Prostate gland (tissue), 2 donors: ENCODE measurements around the gene EHD3. TPM values are rescaled to one million over a fixed set of nuclear protein-coding genes. Genes with fewer than 3 reads are reported as not detected.
"Not testable (repeated sequence)": the region's sequence is repeated elsewhere in the genome, so short reads cannot be mapped to it uniquely, and the experiment has no call there.

Experiments used
- DNase-seq: peaks from one replicate; pipeline ENCODE4 v3.0.0-alpha.2; 2019; ENCODE audit warnings: low spot score
- H3K27ac ChIP-seq, 2 donors: fragments of 200-600 bp; sonication (generic); 2 replicates each; pipeline ENCODE4 v1.5.1; 2017 to 2019
- H3K27me3 ChIP-seq: fragments of 200-600 bp; sonication (generic); replicated peaks from 2 replicates; pipeline ENCODE4 v1.5.1; 2019; ENCODE audit not compliant: insufficient read depth
- H3K36me3 ChIP-seq, 2 donors: fragments of 200-600 bp; sonication (generic); 1 replicate in 1 of 2; 2 replicates in 1 of 2; pipeline versions ENCODE4 v1.5.1 to v1.8.1; 2017 to 2019
- H3K4me1 ChIP-seq: fragments of 200-600 bp; sonication (generic); replicated peaks from 2 replicates; pipeline ENCODE4 v1.5.1; 2019
- H3K4me3 ChIP-seq, 2 donors: fragments of 200-600 bp; sonication (generic); 2 replicates each; pipeline ENCODE4 v1.5.1; 2017 to 2019
- H3K9me3 ChIP-seq: fragments of 200-600 bp; sonication (generic); 2 replicates; pipeline ENCODE4 v1.5.1; 2017
- POLR2A ChIP-seq: fragments of 450-650 bp; IDR thresholded peaks from one replicate; pipeline ENCODE4 v1.6.1; 2016; ENCODE audit warnings: antibody characterized with exemption, mild to moderate bottlenecking
- POLR2AphosphoS5 ChIP-seq: sonication (generic); formaldehyde crosslinking; IDR thresholded peaks from one replicate; pipeline ENCODE4 v1.6.1; 2017; ENCODE audit warnings: antibody characterized with exemption
- WGBS: methylation state at CpG from one replicate; pipeline ENCODE4 v1.1.5; 2018; 5-methylcytosine and 5-hydroxymethylcytosine counted together
- intact Hi-C: fragments of 100-400 bp; cut with DNase I; formaldehyde crosslinking; loops from one replicate; pipeline ENCODE4 v1.14.2; 2022
- total RNA-seq, 2 donors: library from RNA; depleted of rRNA; stranded (reverse); fragments of >200 nt; gene quantifications; one replicate each; pipeline ENCODE4 v1.1.0, GENCODE V29; 2016
- TF ChIP-seq, protein P1 (sequence below), 4 experiments: fragments of 200-600 bp in 2 of 4; fragments of 450-650 bp in 2 of 4; sonication (generic) in 2 of 4; IDR thresholded peaks; 1 replicate in 3 of 4; 2 replicates in 1 of 4; pipeline ENCODE4 v1.5.1; 2016 to 2019; ENCODE audit warnings: antibody characterized with exemption in 4 of 4, mild to moderate bottlenecking in 2 of 4, moderate library complexity in 2 of 4

Gene EHD3
- total RNA-seq, 2 donors from 2014 or later = 7.2 to 7.9 TPM

DNA sequence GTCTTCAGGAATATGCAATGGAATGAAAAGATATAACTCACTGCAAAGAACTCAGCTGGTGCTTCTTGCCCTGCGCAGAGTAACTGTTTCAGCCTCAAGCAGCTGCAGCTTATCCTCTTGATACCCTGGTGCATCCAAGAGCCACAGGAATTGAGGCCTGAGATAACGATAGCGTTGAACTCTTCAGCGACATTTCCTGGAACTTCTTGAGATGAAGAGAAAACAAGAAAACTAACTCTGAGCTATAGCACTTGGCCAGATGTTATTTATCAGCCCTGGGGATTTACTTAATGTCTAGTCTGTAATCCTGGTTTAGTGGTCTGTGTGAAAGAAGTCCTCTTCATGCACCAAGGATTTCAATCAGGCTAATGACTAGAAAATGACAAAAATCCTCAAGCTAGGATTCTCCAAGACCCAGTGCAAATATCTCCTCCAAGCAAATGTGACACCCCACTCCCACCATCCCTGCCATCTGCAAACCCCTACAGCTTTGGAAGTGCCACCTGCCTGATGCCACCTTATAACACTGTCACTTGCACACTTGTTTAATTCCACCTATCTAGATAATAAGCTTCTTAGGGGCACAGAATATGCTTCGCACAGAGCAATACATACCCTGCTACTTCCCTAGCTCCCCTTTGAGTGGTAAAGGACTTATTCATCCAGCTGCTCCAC lies 40.6 kb downstream of the EHD3 start:
- 74% methylated on average over 5 of the region's 5 CpGs for WGBS
- no peak for DNase-seq

DNA sequence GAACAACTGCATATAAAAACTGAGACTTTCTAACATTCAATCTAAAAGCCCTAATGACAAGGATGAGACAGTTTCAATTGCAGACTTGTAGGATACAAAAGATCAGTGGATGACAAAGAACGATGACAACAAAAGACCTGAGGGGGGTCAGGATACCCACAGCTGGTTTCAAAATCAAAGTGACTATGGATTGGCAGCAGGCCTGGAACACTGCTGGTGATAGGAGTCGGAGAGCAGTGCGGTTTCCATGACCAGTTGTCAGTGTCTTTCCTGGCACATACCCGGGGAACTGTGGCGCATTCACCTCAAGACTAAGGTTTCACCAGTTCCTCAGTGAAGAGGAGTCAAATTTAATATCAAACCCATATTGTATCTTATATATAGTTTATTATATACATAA lies 42.0 kb downstream of the EHD3 start:
- Histone ChIP-seq H3K27me3 (no peaks in the 10 kb centered on the region), H3K4me3 (no peak overlapping the region), H3K9me3 (no peaks in the 10 kb centered on the region), H3K4me1 (no peaks in the 10 kb centered on the region), H3K27ac (no peak overlapping the region), H3K36me3 (no peaks in the 10 kb centered on the region)
- WGBS = 76% methylated on average over 5 of the region's 5 CpGs
- TF ChIP-seq, protein P1, sequence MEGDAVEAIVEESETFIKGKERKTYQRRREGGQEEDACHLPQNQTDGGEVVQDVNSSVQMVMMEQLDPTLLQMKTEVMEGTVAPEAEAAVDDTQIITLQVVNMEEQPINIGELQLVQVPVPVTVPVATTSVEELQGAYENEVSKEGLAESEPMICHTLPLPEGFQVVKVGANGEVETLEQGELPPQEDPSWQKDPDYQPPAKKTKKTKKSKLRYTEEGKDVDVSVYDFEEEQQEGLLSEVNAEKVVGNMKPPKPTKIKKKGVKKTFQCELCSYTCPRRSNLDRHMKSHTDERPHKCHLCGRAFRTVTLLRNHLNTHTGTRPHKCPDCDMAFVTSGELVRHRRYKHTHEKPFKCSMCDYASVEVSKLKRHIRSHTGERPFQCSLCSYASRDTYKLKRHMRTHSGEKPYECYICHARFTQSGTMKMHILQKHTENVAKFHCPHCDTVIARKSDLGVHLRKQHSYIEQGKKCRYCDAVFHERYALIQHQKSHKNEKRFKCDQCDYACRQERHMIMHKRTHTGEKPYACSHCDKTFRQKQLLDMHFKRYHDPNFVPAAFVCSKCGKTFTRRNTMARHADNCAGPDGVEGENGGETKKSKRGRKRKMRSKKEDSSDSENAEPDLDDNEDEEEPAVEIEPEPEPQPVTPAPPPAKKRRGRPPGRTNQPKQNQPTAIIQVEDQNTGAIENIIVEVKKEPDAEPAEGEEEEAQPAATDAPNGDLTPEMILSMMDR (IDR thresholded peaks at IDR 0.05) = no peak
- TF ChIP-seq POLR2A (no peak), POLR2AphosphoS5 (no peak)
- no peak for DNase-seq
- intact Hi-C loops = no loop called here

More for the DNA sequence above, 40.6 kb downstream of the EHD3 start:
- Histone ChIP-seq H3K36me3 (no peaks in the 10 kb centered on the region), H3K27ac (no peak overlapping the region), H3K4me3 (no peak overlapping the region), H3K9me3 (no peaks in the 10 kb centered on the region), H3K4me1 (no peaks in the 10 kb centered on the region), H3K27me3 (no peaks in the 10 kb centered on the region)
- intact Hi-C loops = no loop called here
- TF ChIP-seq, protein P1 (IDR thresholded peaks at IDR 0.05) = no peak
- TF ChIP-seq POLR2A = no peak
- no peak for TF ChIP-seq POLR2AphosphoS5

DNA sequence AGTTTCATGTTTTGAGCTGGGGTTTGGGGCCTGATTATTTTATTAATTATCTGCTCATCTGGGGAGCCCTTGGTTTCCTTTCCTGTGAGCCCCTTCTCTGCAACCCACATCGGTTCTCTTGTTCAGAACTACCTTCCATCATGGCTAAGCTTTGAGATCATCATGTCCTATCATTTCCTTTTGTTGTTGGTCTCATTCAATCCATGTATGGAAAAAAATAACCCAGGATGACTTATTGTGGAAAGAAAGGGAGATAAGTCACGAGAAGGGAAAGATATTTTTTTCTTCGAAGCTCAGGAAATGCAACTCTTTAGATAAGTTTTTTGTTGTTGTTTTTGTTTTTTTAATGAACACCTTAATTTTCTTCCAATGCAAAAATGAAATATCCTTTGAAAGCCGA lies 43.7 kb downstream of the EHD3 start:
- intact Hi-C loops = no loop called here
- no peak overlapping the region for H3K27ac ChIP-seq
- 94% methylated on average over 4 of the region's 4 CpGs for WGBS
- H3K27me3 ChIP-seq = no peaks in the 10 kb centered on the region
- TF ChIP-seq POLR2AphosphoS5 = no peak
- TF ChIP-seq, protein P1 (IDR thresholded peaks at IDR 0.05) = no peak
- TF ChIP-seq POLR2A = no peak
- H3K9me3 ChIP-seq = no peaks in the 10 kb centered on the region
- no peaks in the 10 kb centered on the region for H3K4me1 ChIP-seq
- H3K36me3 ChIP-seq = no peaks in the 10 kb centered on the region
- DNase-seq = no peak
- no peak overlapping the region for H3K4me3 ChIP-seq

DNA sequence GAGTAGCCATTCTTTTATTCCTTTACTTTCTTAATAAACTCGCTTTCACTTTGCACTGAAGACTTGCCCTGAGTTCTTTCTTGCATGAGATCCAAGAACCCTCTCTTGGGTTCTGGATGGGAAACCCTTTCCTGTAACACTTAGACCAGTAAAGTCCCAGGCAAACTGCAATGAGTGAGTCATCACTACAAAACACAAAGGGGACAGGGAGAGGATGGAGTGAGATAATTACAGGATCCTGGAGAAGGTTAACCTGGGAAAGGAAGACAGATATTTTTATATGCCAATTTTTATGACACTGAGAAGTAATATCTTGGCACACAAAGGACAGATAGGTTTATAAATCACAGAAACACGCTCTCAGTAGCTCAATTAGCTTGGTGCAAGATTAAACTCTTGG lies 48.7 kb downstream of the EHD3 start:
- intact Hi-C loops = no loop called here
- H3K4me1 ChIP-seq = no peaks in the 10 kb centered on the region
- TF ChIP-seq POLR2AphosphoS5 = no peak
- TF ChIP-seq, protein P1 (IDR thresholded peaks at IDR 0.05) = no peak
- TF ChIP-seq POLR2A = no peak
- H3K9me3 ChIP-seq = no peaks in the 10 kb centered on the region
- H3K4me3 ChIP-seq = no peak overlapping the region
- no peak overlapping the region for H3K27ac ChIP-seq
- H3K36me3 ChIP-seq = no peaks in the 10 kb centered on the region
- 73% methylated on average over 2 of the region's 2 CpGs for WGBS
- H3K27me3 ChIP-seq = no peaks in the 10 kb centered on the region
- DNase-seq = no peak

DNA sequence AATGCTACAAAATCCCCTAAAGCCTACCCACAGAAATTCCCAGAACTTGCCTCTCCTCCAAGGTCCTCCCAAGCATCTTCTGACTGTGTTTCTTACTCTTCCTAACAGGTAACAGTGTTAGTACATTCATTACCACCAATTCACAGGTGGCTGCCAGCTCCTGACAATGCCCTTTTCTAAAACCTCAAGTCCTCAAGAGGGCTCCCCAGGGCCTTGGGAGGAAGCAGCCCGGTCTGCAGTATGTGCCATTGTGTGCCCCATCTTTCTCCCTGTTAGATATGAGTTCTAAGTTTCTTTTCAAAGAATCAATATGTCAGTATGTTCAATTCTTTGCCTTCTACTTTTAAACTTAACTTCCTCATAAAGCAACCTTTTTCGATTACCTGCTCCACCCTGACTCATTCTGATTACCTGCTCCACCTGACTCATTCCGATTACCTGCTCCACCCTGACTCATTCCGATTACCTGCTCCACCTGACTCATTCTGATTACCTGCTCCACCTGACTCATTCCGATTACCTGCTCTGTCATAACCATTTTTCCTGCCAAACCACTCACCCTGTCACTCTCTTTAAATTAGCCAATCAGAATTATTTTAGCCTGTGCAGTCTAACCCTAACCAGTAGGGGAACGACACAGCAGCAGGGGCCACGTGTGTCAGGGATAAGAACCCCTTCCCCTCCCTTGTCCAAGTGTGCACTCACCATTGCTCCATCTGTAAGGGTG lies 49.4 kb downstream of the EHD3 start:
- DNase-seq, H3K36me3 ChIP-seq, H3K27me3 ChIP-seq, H3K4me3 ChIP-seq, H3K4me1 ChIP-seq, intact Hi-C loops, H3K9me3 ChIP-seq, H3K27ac ChIP-seq: not testable (repeated sequence)
- WGBS = 88% methylated on average over 7 of the region's 7 CpGs
